Caco-2 (cell line): ENCODE results near the gene SLC19A1. TPM values are rescaled to one million over a fixed set of nuclear protein-coding genes. Genes with fewer than 3 reads are reported as not detected.

ENCODE experiments used
- BruUV-seq: library from RNA; stranded (reverse); fragments of 400-500 nt; replicated peaks from 2 replicates; lab custom pipeline; 2021; lab: Mats Ljungman, UMichigan
- CTCF ChIA-PET: fragments of 300-600 bp; sonication (Branson Sonifier 250); formaldehyde crosslinking; loops from one replicate; lab custom pipeline; 2022; ENCODE audit warnings: antibody characterized with exemption; lab: Charles Lee
- POLR2A ChIA-PET: fragments of 300-600 bp; sonication (Branson Sonifier 250); formaldehyde crosslinking; loops from one replicate; lab custom pipeline; 2022; ENCODE audit warnings: antibody characterized with exemption; lab: Charles Lee
- DNase-seq, 2 experiments: peaks; one replicate each; pipeline versions ENCODE4 v3.0.0 to v3.0.0-alpha.2; 2020 to 2022
- H3K27me3 ChIP-seq: replicated peaks from 2 replicates; pipeline ENCODE4 v1.6.0; 2011; ENCODE audit warnings: low read length; ENCODE audit not compliant: control insufficient read depth, insufficient read depth
- H3K36me3 ChIP-seq: 2 replicates; pipeline ENCODE4 v1.5.1; 2011; ENCODE audit warnings: low read length; ENCODE audit not compliant: control insufficient read depth, insufficient read depth
- H3K4me1 ChIP-seq: fragments of 250-450 bp; sonication (Bioruptor Pico); 2 replicates; pipeline ENCODE4 v1.5.1; 2020; ENCODE audit warnings: mild to moderate bottlenecking
- H3K4me3 ChIP-seq: 2 replicates; pipeline ENCODE4 v1.5.1; 2011; ENCODE audit warnings: low read depth, mild to moderate bottlenecking, control low read depth, low read length
- H3K9me3 ChIP-seq: fragments of 250-450 bp; sonication (Bioruptor Pico); 2 replicates; pipeline ENCODE4 v1.5.1; 2020; ENCODE audit warnings: mild to moderate bottlenecking, moderate library complexity
- H3K27ac Mint-ChIP-seq: one replicate; pipeline ENCODE4 v1.8.0; 2022; ENCODE audit warnings: mixed read lengths; ENCODE audit not compliant: unreplicated experiment
- H3K27me3 Mint-ChIP-seq: one replicate; pipeline ENCODE4 v1.8.0; 2022; ENCODE audit warnings: mixed read lengths; ENCODE audit not compliant: insufficient read depth, unreplicated experiment
- H3K36me3 Mint-ChIP-seq: one replicate; pipeline ENCODE4 v1.8.0; 2022; ENCODE audit warnings: mild to moderate bottlenecking, mixed read lengths; ENCODE audit not compliant: insufficient read depth, unreplicated experiment
- H3K4me1 Mint-ChIP-seq: one replicate; pipeline ENCODE4 v1.8.0; 2022; ENCODE audit warnings: low read depth, mixed read lengths; ENCODE audit not compliant: unreplicated experiment
- H3K4me3 Mint-ChIP-seq: one replicate; pipeline ENCODE4 v1.8.0; 2022; ENCODE audit warnings: mild to moderate bottlenecking, moderate library complexity, mixed read lengths; ENCODE audit not compliant: unreplicated experiment
- H3K9me3 Mint-ChIP-seq: one replicate; pipeline ENCODE4 v1.8.0; 2022; ENCODE audit warnings: mixed read lengths; ENCODE audit not compliant: unreplicated experiment
- intact Hi-C: fragments of 100-400 bp; cut with micrococcal nuclease; formaldehyde crosslinking; loops from one replicate; pipeline ENCODE4 v1.10.0; 2022; ENCODE audit not compliant: unreplicated experiment
- total RNA-seq: library from RNA; stranded (reverse); gene quantifications from 2 replicates; pipeline ENCODE4 v1.2.3, GENCODE V29; 2022
- TF ChIP-seq, protein P1 (sequence below), 2 experiments: fragments of 200-600 bp in 1 of 2; IDR thresholded peaks; 1 replicate in 1 of 2; 2 replicates in 1 of 2; pipeline versions ENCODE4 v1.5.1 to v1.8.0; 2011 to 2022; ENCODE audit warnings: antibody characterized with exemption in 1 of 2, control low read depth in 1 of 2, inconsistent platforms in 1 of 2, low read depth in 1 of 2, low read length in 1 of 2, mild to moderate bottlenecking in 1 of 2, moderate library complexity in 1 of 2; ENCODE audit not compliant: insufficient read depth in 1 of 2, severe bottlenecking in 1 of 2, unreplicated experiment in 1 of 2

SLC19A1 gene
- total RNA-seq, 1 experiment from 2014 or later = 45.4 TPM

DNA sequence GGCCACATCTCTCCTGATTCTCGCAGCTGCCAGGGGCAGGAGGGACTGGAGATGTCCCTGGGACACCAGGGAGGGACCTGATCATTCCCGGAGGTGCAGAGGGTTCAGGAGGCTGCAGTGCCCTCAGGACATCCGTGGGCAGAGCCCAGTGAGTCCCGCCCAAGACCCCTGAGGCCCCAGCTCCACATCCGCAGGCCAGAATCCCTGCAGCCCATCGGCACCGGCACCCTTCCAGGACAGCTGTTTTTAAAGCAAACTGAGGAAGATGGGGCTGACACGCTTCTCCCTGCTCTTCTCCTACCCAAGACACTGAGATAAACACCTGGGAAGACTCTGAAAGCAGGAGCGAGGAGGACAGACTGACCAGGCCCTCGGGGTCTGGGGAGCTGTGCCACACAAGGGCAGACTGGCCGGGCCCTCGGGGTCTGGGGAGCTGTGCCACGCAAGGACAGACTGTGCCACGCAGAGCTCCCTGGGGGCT lies 25.5 kb downstream of the SLC19A1 start:
- BruUV-seq = no TSS peak
- Mint-ChIP-seq H3K4me3 (no peak overlapping the region), H3K27ac (no peak overlapping the region), H3K27me3 (no peaks in the 10 kb centered on the region), H3K9me3 (peaks cover 37% of the 10 kb centered on the region), H3K36me3 (peaks cover 100% of the 10 kb centered on the region), H3K4me1 (no peaks in the 10 kb centered on the region)
- Histone ChIP-seq H3K36me3 (peaks cover 1% of the 10 kb centered on the region; the same call in 1 of the 2 replicates), H3K4me3 (no peak overlapping the region), H3K27me3 (no peaks in the 10 kb centered on the region), H3K9me3 (peaks cover 22% of the 10 kb centered on the region), H3K4me1 (no peaks in the 10 kb centered on the region)
- DNase-seq = peak in 1 of 2 experiments; percentile 24
- TF ChIP-seq, protein P1, sequence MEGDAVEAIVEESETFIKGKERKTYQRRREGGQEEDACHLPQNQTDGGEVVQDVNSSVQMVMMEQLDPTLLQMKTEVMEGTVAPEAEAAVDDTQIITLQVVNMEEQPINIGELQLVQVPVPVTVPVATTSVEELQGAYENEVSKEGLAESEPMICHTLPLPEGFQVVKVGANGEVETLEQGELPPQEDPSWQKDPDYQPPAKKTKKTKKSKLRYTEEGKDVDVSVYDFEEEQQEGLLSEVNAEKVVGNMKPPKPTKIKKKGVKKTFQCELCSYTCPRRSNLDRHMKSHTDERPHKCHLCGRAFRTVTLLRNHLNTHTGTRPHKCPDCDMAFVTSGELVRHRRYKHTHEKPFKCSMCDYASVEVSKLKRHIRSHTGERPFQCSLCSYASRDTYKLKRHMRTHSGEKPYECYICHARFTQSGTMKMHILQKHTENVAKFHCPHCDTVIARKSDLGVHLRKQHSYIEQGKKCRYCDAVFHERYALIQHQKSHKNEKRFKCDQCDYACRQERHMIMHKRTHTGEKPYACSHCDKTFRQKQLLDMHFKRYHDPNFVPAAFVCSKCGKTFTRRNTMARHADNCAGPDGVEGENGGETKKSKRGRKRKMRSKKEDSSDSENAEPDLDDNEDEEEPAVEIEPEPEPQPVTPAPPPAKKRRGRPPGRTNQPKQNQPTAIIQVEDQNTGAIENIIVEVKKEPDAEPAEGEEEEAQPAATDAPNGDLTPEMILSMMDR (IDR thresholded peaks at IDR 0.05; ENCODE audit: insufficient read depth in 1 of 2, low read depth in 1 of 2, low read length in 1 of 2, severe bottlenecking in 1 of 2, unreplicated experiment in 1 of 2) = no peak
- intact Hi-C loops = no loop called here
- POLR2A ChIA-PET = no interaction called here
- CTCF ChIA-PET = no interaction called here

- DNase-seq = peak in 1 of 2 experiments; percentile 36
- Mint-ChIP-seq H3K4me1 (no peaks in the 10 kb centered on the region), H3K27ac (peak overlapping the region; percentile 19), H3K9me3 (peaks cover 31% of the 10 kb centered on the region), H3K4me3 (no peak overlapping the region), H3K36me3 (peaks cover 100% of the 10 kb centered on the region), H3K27me3 (no peaks in the 10 kb centered on the region)
- TF ChIP-seq, protein P1 (IDR thresholded peaks at IDR 0.05; ENCODE audit: insufficient read depth in 1 of 2, low read depth in 1 of 2, low read length in 1 of 2, severe bottlenecking in 1 of 2, unreplicated experiment in 1 of 2) = no peak
- ChIA-PET POLR2A (no interaction called here), CTCF (no interaction called here)
- Histone ChIP-seq H3K4me3 (no peak overlapping the region), H3K27me3 (no peaks in the 10 kb centered on the region), H3K36me3 (peaks cover 1% of the 10 kb centered on the region; the same call in 1 of the 2 replicates), H3K9me3 (peaks cover 17% of the 10 kb centered on the region), H3K4me1 (no peaks in the 10 kb centered on the region)
- no TSS peak for BruUV-seq
- intact Hi-C loops = no loop called here
These were observed 26.1 kb downstream of the SLC19A1 start for GRCh38 chr21:45516071-45516670.

GRCh38 chr21:45515241-45516061 lies 26.8 kb downstream of the SLC19A1 start:
- H3K36me3 ChIP-seq = peaks cover under 1% of the 10 kb centered on the region; the same call in 1 of the 2 replicates
- H3K9me3 ChIP-seq = peaks cover 12% of the 10 kb centered on the region
- Mint-ChIP-seq H3K36me3 (peaks cover 100% of the 10 kb centered on the region), H3K9me3 (peaks cover 29% of the 10 kb centered on the region), H3K27ac (peak overlapping the region; percentile 19), H3K4me3 (no peak overlapping the region), H3K27me3 (no peaks in the 10 kb centered on the region), H3K4me1 (no peaks in the 10 kb centered on the region)
- POLR2A ChIA-PET = no interaction called here
- DNase-seq = peak; percentile 48 to 68
- H3K27me3 ChIP-seq = no peaks in the 10 kb centered on the region
- H3K4me3 ChIP-seq = no peak overlapping the region
- intact Hi-C loops = no loop called here
- BruUV-seq = no TSS peak
- no peaks in the 10 kb centered on the region for H3K4me1 ChIP-seq
- TF ChIP-seq, protein P1 (IDR thresholded peaks at IDR 0.05; ENCODE audit: insufficient read depth in 1 of 2, low read depth in 1 of 2, low read length in 1 of 2, severe bottlenecking in 1 of 2, unreplicated experiment in 1 of 2) = no peak
- CTCF ChIA-PET = no interaction called here
